Upper lobe of right lung (tissue), 1 donor: ENCODE results near the gene C5AR1. TPM values are rescaled to one million over a fixed set of nuclear protein-coding genes. Genes with fewer than 3 reads are reported as not detected.
"Not testable (repeated sequence)": the region's sequence is repeated elsewhere in the genome, so short reads cannot be mapped to it uniquely, and the experiment has no call there.

Source experiments
- ATAC-seq: fragments of 200-7000 bp; cut with Tn5 transposase; one replicate; pipeline ENCODE4 v1.9.1; 2020; ENCODE audit warnings: mild to moderate bottlenecking, moderate library complexity
- DNase-seq: peaks from one replicate; pipeline ENCODE4 v3.0.0-alpha.2; 2020
- H3K27ac ChIP-seq: fragments of 200-600 bp; one replicate; pipeline ENCODE4 v1.8.0; 2022
- H3K27me3 ChIP-seq: fragments of 200-600 bp; one replicate; pipeline ENCODE4 v1.8.0; 2022; ENCODE audit warnings: mild to moderate bottlenecking
- H3K36me3 ChIP-seq: fragments of 200-600 bp; one replicate; pipeline ENCODE4 v1.8.0; 2022
- H3K4me1 ChIP-seq: fragments of 200-600 bp; one replicate; pipeline ENCODE4 v1.8.0; 2022
- H3K4me3 ChIP-seq: fragments of 200-600 bp; one replicate; pipeline ENCODE4 v1.8.0; 2022; ENCODE audit warnings: mild to moderate bottlenecking
- H3K9me3 ChIP-seq: fragments of 200-600 bp; one replicate; pipeline ENCODE4 v1.8.0; 2022
- CTCF ChIP-seq: fragments of 200-600 bp; IDR thresholded peaks from one replicate; pipeline ENCODE4 v1.8.0; 2022; ENCODE audit warnings: antibody characterized with exemption
- intact Hi-C: fragments of 100-400 bp; cut with DNase I; formaldehyde crosslinking; loops from one replicate; pipeline ENCODE4 v1.11.0; 2022
- total RNA-seq: library from RNA; stranded (reverse); fragmentation: NEBNext Ultra II Directional; extraction: Animal tissue kit (Norgen Biotek cat#: 25700); gene quantifications from one replicate; pipeline ENCODE4 v1.2.1, GENCODE V29; 2021
- donor health status: DM: no; HTN: yes; CAD: no; lungs with severe emphysema.

C5AR1 gene
- total RNA-seq, 1 donor from 2014 or later = 58.9 TPM

DNA sequence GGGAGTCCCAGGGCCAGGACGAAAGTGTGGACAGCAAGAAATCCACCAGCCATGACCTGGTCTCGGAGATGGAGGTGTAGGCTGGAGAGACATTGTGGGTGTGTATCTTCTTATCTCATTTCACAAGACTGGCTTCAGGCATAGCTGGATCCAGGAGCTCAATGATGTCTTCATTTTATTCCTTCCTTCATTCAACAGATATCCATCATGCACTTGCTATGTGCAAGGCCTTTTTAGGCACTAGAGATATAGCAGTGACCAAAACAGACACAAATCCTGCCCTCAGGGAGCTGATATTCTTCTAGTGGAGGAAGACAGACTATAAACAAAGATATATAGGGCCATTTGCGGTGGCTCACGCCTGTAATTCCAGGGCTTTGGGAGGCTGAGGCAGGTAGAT lies 32.1 kb downstream of the C5AR1 start:
- Histone ChIP-seq H3K9me3 (no peaks in the 10 kb centered on the region), H3K27ac (no peak overlapping the region), H3K36me3 (no peaks in the 10 kb centered on the region), H3K4me1 (peaks cover 4% of the 10 kb centered on the region), H3K4me3 (no peak overlapping the region), H3K27me3 (no peaks in the 10 kb centered on the region)
- intact Hi-C loops = no loop called here
- ATAC-seq (no peak), DNase-seq (no peak)
- no peak for TF ChIP-seq CTCF

DNA sequence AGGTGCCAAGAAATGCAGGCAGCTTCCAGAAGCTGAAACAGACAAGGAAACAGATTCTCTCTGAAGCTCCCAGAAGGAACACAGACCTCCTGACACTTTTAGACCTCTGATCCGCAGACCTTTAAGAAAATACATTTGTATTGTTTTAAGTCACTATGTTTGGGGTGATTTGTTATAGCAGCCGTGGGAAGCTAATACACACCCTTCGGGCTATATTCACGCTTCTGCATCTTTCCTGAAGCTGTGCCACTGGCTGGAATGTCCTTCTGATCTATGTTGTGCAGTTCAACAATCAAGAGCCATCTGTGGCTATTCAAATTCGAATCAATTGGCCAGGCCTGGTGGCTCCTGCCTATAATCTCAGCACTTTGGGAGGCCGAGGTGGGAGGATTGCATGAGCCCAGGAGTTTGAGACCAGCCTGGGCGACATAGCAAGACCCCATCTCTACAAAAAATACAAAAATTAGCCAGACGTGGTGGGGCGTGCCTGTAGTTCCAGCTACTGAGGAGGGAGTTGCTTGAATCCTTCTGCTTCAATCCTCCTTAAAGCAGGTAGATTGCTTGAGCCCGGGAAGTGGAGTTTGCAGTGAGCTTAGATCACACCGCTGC lies 33.6 kb downstream of the C5AR1 start:
- H3K4me1 ChIP-seq = no peaks in the 10 kb centered on the region
- H3K27me3 ChIP-seq = no peaks in the 10 kb centered on the region
- no peaks in the 10 kb centered on the region for H3K9me3 ChIP-seq
- H3K4me3 ChIP-seq = no peak overlapping the region
- no peak for TF ChIP-seq CTCF
- intact Hi-C loops = no loop called here
- no peaks in the 10 kb centered on the region for H3K36me3 ChIP-seq
- DNase-seq (no peak), ATAC-seq (no peak)
- no peak overlapping the region for H3K27ac ChIP-seq

DNA sequence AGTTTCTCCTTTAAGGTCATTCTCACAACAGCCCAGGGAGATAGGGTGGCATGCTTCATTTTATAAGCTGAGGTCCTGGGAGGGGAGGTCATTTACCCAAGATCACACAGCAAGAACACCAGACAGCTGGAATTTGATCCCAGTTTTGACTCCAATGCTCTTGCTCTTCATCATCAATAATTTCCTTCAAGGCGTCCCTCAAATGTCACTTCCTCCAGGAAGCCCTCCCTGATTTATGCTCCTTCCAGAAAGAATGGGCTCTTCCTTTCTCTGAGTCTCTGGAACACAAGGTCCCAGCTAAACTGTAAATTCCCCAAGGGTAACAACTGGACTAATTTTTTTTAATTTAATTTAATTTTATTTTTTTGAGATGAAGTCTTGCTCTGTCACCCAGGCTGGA lies 34.8 kb downstream of the C5AR1 start:
- intact Hi-C loops = no loop called here
- H3K27me3 ChIP-seq = no peaks in the 10 kb centered on the region
- no peaks in the 10 kb centered on the region for H3K4me1 ChIP-seq
- DNase-seq = no peak
- H3K4me3 ChIP-seq = no peak overlapping the region
- TF ChIP-seq CTCF = no peak
- no peak for ATAC-seq
- no peak overlapping the region for H3K27ac ChIP-seq
- no peaks in the 10 kb centered on the region for H3K9me3 ChIP-seq
- H3K36me3 ChIP-seq = no peaks in the 10 kb centered on the region

GRCh38 chr19:47346024-47346423 lies 36.4 kb downstream of the C5AR1 start:
- H3K9me3 ChIP-seq, H3K4me3 ChIP-seq, H3K36me3 ChIP-seq, H3K27me3 ChIP-seq, DNase-seq, H3K27ac ChIP-seq, ATAC-seq, intact Hi-C loops, H3K4me1 ChIP-seq: not testable (repeated sequence)

DNA sequence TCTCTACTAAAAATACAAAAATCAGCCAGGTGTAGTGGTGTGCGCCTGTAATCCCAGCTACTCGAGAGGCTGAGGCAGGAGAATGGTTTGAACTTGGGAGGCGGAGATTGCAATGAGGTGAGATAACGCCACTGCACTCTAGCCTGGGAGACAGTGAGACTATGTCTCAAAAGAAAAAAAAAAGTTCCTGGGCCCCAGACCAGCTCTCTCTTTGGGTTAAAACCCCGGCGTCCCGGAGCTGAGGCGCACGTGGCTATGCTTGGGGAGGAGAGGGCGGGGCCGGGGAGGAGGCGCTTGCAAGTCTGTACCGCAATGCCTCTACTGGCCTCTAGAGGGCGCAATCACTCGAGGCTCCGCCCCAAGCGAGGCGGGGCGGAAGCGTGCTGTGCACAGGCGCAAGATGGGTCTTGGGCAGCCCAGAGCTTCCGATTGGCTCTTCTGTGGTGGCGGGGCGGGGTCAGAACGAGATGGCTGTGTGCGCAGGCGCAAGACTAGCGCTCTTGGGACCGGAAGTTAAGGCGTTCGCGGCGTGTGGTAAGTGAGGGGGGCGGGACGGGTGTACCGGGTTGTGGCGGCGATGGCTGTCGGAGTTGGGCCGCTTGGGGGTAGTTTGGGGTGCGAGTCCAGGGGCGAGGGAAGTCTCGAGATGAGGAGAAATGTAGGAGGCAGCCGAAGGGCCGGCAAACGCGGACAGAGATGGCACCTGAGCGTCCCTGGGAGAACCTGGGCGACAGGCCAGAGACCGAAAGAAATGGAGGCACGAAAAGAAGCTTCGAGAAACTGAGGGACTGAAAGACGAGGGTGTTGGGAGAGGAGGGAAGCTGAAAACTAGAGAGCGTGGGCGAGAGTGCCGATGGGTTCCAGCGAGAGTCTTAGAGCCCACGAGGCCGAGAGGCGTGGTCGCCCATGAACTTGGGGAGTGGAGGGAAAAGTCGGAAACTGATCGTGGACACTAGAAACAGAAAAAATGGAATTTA lies 39.4 kb downstream of the C5AR1 start, which contains the start of gene DHX34:
Gene DHX34, plus strand, starts transcription at position 497 of the 977 bp plus-strand sequence. CDS start 3,716 bp downstream, outside the sequence.
- peak within 1 kb of the TSS; percentile 78 for H3K27ac ChIP-seq
- DNase-seq = peak; percentile 99
- ATAC-seq = peak; percentile 100
- peaks cover 16% of the 10 kb centered on the region for H3K36me3 ChIP-seq
- H3K4me3 ChIP-seq = peak within 1 kb of the TSS; percentile 99
- H3K9me3 ChIP-seq = no peaks in the 10 kb centered on the region
- H3K4me1 ChIP-seq = peaks cover 10% of the 10 kb centered on the region
- peak; percentile 98 for TF ChIP-seq CTCF
- no peaks in the 10 kb centered on the region for H3K27me3 ChIP-seq
- intact Hi-C loops = loop anchor here (2.0 kb wide), 1 partner anchor 52 kb away; no protein-coding TSS in a partner anchor

DNA sequence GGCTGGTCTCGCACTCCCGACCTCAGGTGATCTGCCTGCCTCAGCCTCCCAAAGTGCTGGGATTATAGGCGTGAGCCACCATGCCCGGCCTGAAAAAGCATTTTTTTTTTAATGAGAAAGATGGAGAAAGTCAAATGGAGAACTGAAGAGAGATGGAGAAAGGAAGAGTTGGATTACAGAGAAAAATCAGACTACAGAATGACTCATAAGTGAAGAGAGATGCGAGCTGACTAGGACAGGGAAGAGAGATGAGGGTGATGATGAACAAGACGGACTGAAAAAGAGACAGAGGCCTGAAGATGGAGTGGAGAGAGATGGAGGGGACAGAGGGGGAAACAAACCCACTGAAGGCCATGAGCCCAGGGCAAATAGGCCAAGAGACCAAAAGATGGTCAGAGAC lies 41.0 kb downstream of the C5AR1 start:
- no peaks in the 10 kb centered on the region for H3K9me3 ChIP-seq
- intact Hi-C loops = no loop called here
- H3K4me3 ChIP-seq = no peak overlapping the region
- H3K27me3 ChIP-seq = no peaks in the 10 kb centered on the region
- no peak for TF ChIP-seq CTCF
- H3K36me3 ChIP-seq = peaks cover 31% of the 10 kb centered on the region
- DNase-seq = no peak
- no peak for ATAC-seq
- H3K27ac ChIP-seq = no peak overlapping the region
- H3K4me1 ChIP-seq = peaks cover 10% of the 10 kb centered on the region
